GM10248 (cell line): ENCODE measurements around the gene NTM.

ENCODE experiments used
- CTCF ChIA-PET: fragments of 300-600 bp; sonication (Branson Sonifier 250); formaldehyde crosslinking; extraction: SDS; loops from one replicate; lab custom pipeline; 2021; ENCODE audit warnings: antibody characterized with exemption; lab: Yijun Ruan, JAX
- POLR2A ChIA-PET: fragments of 350-650 bp; sonication (Branson Sonifier 250); formaldehyde crosslinking; extraction: SDS; loops from one replicate; lab custom pipeline; 2020; ENCODE audit warnings: antibody characterized with exemption; lab: Yijun Ruan, JAX
- DNase-seq: peaks from one replicate; pipeline ENCODE4 v3.0.0; 2012; ENCODE audit errors: extremely low spot score
- CTCF ChIP-seq: IDR thresholded peaks from 2 replicates; pipeline ENCODE4 v1.5.1; 2012; ENCODE audit warnings: mild to moderate bottlenecking, low read depth; ENCODE audit errors: extremely low read depth, missing control alignments, control extremely low read depth

NTM gene

GRCh38 chr11:131592152-131592551 lies 221.7 kb downstream of the NTM start:
- no peak for TF ChIP-seq CTCF
- POLR2A ChIA-PET, result no interaction called here

GRCh38 chr11:131592734-131593133 lies 222.3 kb downstream of the NTM start:
- POLR2A ChIA-PET, result no interaction called here
- CTCF ChIA-PET, result interaction anchor here (0.9 to 1.4 kb wide), 4 partner anchors 10 to 155 kb away, joined by 3 to 4 read pairs (median 3); no protein-coding TSS in a partner anchor
- no peak for DNase-seq
- TF ChIP-seq CTCF, result no peak

More at GRCh38 chr11:131592152-131592551, 221.7 kb downstream of the NTM start:
- DNase-seq, result no peak
- CTCF ChIA-PET, result interaction anchor here (0.9 to 1.4 kb wide), 4 partner anchors 9 to 82 kb away, joined by 3 to 4 read pairs (median 3); no protein-coding TSS in a partner anchor

GRCh38 chr11:131593301-131593700 lies 222.9 kb downstream of the NTM start:
- ChIA-PET POLR2A (no interaction called here), CTCF (interaction anchor here (0.9 to 1.1 kb wide), 5 partner anchors 11 to 154 kb away, joined by 3 to 4 read pairs (median 3); no protein-coding TSS in a partner anchor)
- no peak for DNase-seq
- TF ChIP-seq CTCF, result no peak

GRCh38 chr11:131595797-131596196 lies 225.4 kb downstream of the NTM start:
- no peak for TF ChIP-seq CTCF
- ChIA-PET CTCF (interaction anchor here (1.7 to 2.0 kb wide), 3 partner anchors 16 to 79 kb away, joined by 3 to 8 read pairs (median 7); no protein-coding TSS in a partner anchor), POLR2A (no interaction called here)

GRCh38 chr11:131597890-131598289 lies 227.5 kb downstream of the NTM start:
- POLR2A ChIA-PET, result no interaction called here
- DNase-seq, result no peak
- no peak for TF ChIP-seq CTCF
- CTCF ChIA-PET, result interaction anchor here (1.2 to 1.5 kb wide), 3 partner anchors 13 to 76 kb away, joined by 3 to 6 read pairs (median 3); no protein-coding TSS in a partner anchor

More at GRCh38 chr11:131595797-131596196, 225.4 kb downstream of the NTM start:
- no peak for DNase-seq

- POLR2A ChIA-PET, result no interaction called here
- DNase-seq, result no peak
- TF ChIP-seq CTCF, result no peak
- CTCF ChIA-PET, result interaction anchor here (1.5 kb wide), 1 partner anchor 76 kb away, joined by 6 read pairs; no protein-coding TSS in a partner anchor
Observed at GRCh38 chr11:131598305-131598704, 227.9 kb downstream of the NTM start.
